ENCODE measurements around the gene TTC16. TPM values are rescaled to one million over a fixed set of nuclear protein-coding genes. Genes with fewer than 3 reads are reported as not detected.

TTC16 gene
- total RNA-seq, 1 donor from 2014 or later = not detected

DNA sequence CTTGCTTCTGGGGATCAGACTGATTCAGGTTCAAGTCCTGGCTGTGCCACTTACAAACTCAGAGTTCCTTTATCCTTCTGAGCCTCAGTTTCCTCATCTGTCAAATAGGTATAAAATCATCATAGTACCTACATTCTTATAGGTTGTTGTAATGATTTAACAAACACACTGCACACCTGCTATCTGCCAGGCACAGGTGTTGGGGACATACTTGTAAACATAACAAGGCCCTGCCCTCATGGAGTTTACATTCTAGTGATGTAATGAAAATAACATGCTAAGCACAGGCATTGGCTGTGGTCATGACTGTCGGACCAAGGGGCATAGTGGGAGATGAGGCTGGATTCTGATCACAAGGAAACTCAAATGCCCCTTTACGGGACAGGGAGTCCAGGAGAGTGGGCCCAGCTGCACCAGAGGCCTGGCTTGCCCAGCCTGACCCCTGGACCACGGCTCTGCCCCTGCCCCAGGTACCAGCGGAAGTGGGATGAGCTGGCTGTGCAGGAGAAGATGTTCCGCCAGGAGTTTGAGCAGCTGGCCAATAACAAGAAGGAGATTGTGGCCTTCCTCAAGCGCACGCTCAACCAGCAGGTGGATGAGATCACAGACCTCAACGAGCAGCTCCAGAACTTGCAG is 6.8 kb upstream of the TTC16 start:
- Mint-ChIP-seq H3K4me1 (peaks cover 32% of the 10 kb centered on the region), H3K4me3 (no peak overlapping the region), H3K27ac (no peak overlapping the region), H3K9me3 (peaks cover 3% of the 10 kb centered on the region), H3K27me3 (ENCODE audit: insufficient read depth, low read depth) (peaks cover 3% of the 10 kb centered on the region), H3K36me3 (no peaks in the 10 kb centered on the region)
- Histone ChIP-seq H3K79me2 (ENCODE audit: low read depth) (no peaks in the 10 kb centered on the region), H3K9me3 (ENCODE audit: low read depth) (no peaks in the 10 kb centered on the region), H3K27me3 (peaks cover 4% of the 10 kb centered on the region), H2AFZ (replicated peaks) (no peak overlapping the region), H3K36me3 (no peaks in the 10 kb centered on the region), H3K4me1 (peaks cover 22% of the 10 kb centered on the region), H3K27ac (no peak overlapping the region), H4K20me1 (ENCODE audit: low read depth) (no peaks in the 10 kb centered on the region), H3F3A (ENCODE audit: low read depth) (no peaks in the 10 kb centered on the region), H3K4me2 (no peak overlapping the region), H3K4me3 (no peak overlapping the region), H3K9ac (no peak overlapping the region)
- TF ChIP-seq, protein P1, sequence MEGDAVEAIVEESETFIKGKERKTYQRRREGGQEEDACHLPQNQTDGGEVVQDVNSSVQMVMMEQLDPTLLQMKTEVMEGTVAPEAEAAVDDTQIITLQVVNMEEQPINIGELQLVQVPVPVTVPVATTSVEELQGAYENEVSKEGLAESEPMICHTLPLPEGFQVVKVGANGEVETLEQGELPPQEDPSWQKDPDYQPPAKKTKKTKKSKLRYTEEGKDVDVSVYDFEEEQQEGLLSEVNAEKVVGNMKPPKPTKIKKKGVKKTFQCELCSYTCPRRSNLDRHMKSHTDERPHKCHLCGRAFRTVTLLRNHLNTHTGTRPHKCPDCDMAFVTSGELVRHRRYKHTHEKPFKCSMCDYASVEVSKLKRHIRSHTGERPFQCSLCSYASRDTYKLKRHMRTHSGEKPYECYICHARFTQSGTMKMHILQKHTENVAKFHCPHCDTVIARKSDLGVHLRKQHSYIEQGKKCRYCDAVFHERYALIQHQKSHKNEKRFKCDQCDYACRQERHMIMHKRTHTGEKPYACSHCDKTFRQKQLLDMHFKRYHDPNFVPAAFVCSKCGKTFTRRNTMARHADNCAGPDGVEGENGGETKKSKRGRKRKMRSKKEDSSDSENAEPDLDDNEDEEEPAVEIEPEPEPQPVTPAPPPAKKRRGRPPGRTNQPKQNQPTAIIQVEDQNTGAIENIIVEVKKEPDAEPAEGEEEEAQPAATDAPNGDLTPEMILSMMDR (IDR thresholded peaks at IDR 0.05) = no peak
- TF ChIP-seq EZH2 (IDR thresholded peaks at IDR 0.05) (no peak), EZH2phosphoT487 (IDR thresholded peaks at IDR 0.05) (no peak)
- DNase-seq (ENCODE audit: low spot score) = no peak

DNA sequence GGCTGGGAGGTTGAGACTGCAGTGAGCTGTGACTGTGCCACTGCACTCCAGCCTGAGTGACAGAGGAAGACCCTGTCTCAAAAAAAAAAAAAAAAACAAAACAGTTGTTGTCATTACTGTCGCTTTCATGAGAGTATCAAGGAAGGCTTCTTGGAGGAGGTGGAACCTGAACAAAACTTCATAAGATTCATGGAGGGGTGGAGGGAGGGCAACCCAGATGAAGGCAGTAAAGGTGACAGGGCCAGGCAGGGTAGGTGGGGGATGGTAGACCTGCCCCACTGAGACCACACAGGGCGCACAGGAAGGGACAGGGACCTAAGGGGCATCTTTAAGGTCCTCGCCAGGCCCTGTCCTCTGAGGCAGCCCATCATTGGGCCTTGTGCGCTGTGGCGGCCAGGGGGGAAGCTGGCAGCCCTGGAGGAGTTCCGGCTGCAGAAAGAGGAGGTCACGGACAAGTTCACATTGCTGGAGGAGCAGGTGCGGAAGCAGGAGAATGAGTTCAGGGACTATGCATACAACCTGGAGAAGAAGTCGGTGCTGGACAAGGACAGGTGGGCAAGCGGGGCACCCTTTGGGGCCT is 5.6 kb upstream of the TTC16 start:
- Histone ChIP-seq H3K4me3 (no peak overlapping the region), H3F3A (ENCODE audit: low read depth) (no peaks in the 10 kb centered on the region), H3K27ac (no peak overlapping the region), H3K4me1 (peaks cover 20% of the 10 kb centered on the region), H3K27me3 (peaks cover 15% of the 10 kb centered on the region), H2AFZ (replicated peaks) (no peak overlapping the region), H3K9me3 (ENCODE audit: low read depth) (no peaks in the 10 kb centered on the region), H3K4me2 (no peak overlapping the region), H3K36me3 (no peaks in the 10 kb centered on the region), H4K20me1 (ENCODE audit: low read depth) (no peaks in the 10 kb centered on the region), H3K9ac (no peak overlapping the region), H3K79me2 (ENCODE audit: low read depth) (no peaks in the 10 kb centered on the region)
- Mint-ChIP-seq H3K27me3 (ENCODE audit: insufficient read depth, low read depth) (peaks cover 6% of the 10 kb centered on the region), H3K9me3 (peaks cover 3% of the 10 kb centered on the region), H3K36me3 (no peaks in the 10 kb centered on the region), H3K4me3 (peak overlapping the region; percentile 52), H3K4me1 (peaks cover 29% of the 10 kb centered on the region), H3K27ac (peak overlapping the region; percentile 75)
- TF ChIP-seq EZH2 (IDR thresholded peaks at IDR 0.05) (no peak), EZH2phosphoT487 (IDR thresholded peaks at IDR 0.05) (no peak)
- TF ChIP-seq, protein P1 (IDR thresholded peaks at IDR 0.05) = no peak
- DNase-seq (ENCODE audit: low spot score) = no peak

DNA sequence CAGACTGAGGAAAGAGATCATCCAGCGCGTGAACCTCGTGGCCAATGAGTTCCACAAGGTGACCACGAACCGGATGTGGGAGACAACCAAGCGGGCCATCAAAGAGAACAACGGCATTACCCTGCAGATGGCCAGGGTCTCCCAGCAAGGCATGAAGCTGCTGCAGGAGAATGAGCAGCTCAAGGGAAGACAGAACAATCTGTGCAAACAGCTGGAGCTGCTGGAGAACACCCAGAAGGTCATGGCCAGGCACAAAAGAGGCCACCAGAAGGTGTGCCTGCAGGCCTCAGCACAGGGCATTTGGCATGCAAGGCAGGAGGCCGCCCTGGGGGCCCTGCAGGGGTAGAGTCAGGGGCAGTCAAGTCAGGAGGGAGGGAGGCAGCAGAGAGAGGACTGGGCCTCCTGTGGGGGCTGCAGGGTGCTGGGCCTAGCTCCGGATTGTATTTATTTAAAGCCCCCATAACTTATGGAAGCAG is 4.6 kb upstream of the TTC16 start:
- H3K27me3 ChIP-seq = peaks cover 15% of the 10 kb centered on the region
- H3K36me3 ChIP-seq = no peaks in the 10 kb centered on the region
- no peaks in the 10 kb centered on the region for H3K79me2 ChIP-seq (ENCODE audit: low read depth)
- H3K4me1 ChIP-seq = peaks cover 13% of the 10 kb centered on the region
- Mint-ChIP-seq H3K27ac (peak overlapping the region; percentile 66), H3K4me1 (peaks cover 27% of the 10 kb centered on the region), H3K36me3 (no peaks in the 10 kb centered on the region), H3K4me3 (peak overlapping the region; percentile 55), H3K27me3 (ENCODE audit: insufficient read depth, low read depth) (peaks cover 6% of the 10 kb centered on the region), H3K9me3 (peaks cover 3% of the 10 kb centered on the region)
- no peak overlapping the region for H3K4me2 ChIP-seq
- no peak overlapping the region for H2AFZ ChIP-seq (replicated peaks)
- H4K20me1 ChIP-seq (ENCODE audit: low read depth) = no peaks in the 10 kb centered on the region
- TF ChIP-seq EZH2 (IDR thresholded peaks at IDR 0.05) (no peak), EZH2phosphoT487 (IDR thresholded peaks at IDR 0.05) (no peak)
- TF ChIP-seq, protein P1 (IDR thresholded peaks at IDR 0.05) = no peak
- no peaks in the 10 kb centered on the region for H3F3A ChIP-seq (ENCODE audit: low read depth)
- H3K4me3 ChIP-seq = no peak overlapping the region
- H3K27ac ChIP-seq = no peak overlapping the region
- H3K9ac ChIP-seq = no peak overlapping the region
- H3K9me3 ChIP-seq (ENCODE audit: low read depth) = no peaks in the 10 kb centered on the region
- no peak for DNase-seq (ENCODE audit: low spot score)
